Urothelium cell line (cell line): ENCODE data around the gene ANXA2.
"Not testable (repeated sequence)": the region's sequence is repeated elsewhere in the genome, so short reads cannot be mapped to it uniquely, and the experiment has no call there.

Experiments used
- DNase-seq: peaks from one replicate; pipeline ENCODE4 v3.0.0; 2011; ENCODE audit warnings: low spot score, mixed read lengths
- FAIRE-seq: peaks from 2 replicates; lab custom pipeline; 2011; peaks lifted over from hg19 to GRCh38; lab: Jason Lieb, UNC

Gene ANXA2

GRCh38 chr15:60372227-60372626 lies 25.6 kb downstream of the ANXA2 start:
- no peak for DNase-seq
- FAIRE-seq = no peak

- FAIRE-seq = peak; percentile 93
- DNase-seq = peak; percentile 94
Observed at GRCh38 chr15:60371175-60372051, 26.4 kb downstream of the ANXA2 start.

- no peak for FAIRE-seq
- DNase-seq = no peak
Observed at GRCh38 chr15:60370869-60371136, 27.0 kb downstream of the ANXA2 start.

GRCh38 chr15:60370105-60370868 lies 27.5 kb downstream of the ANXA2 start:
- DNase-seq (no peak), FAIRE-seq (no peak)

GRCh38 chr15:60369696-60370095 lies 28.1 kb downstream of the ANXA2 start:
- no peak for DNase-seq
- FAIRE-seq = no peak

- DNase-seq (no peak), FAIRE-seq (no peak)
Observed at GRCh38 chr15:60364612-60364924, 33.2 kb downstream of the ANXA2 start.

GRCh38 chr15:60363903-60364611 lies 33.7 kb downstream of the ANXA2 start:
- FAIRE-seq (no peak), DNase-seq (no peak)

GRCh38 chr15:60363087-60363549 lies 34.7 kb downstream of the ANXA2 start:
- no peak for FAIRE-seq
- DNase-seq = no peak

- FAIRE-seq (no peak), DNase-seq (no peak)
Observed at GRCh38 chr15:60362321-60363086, 35.3 kb downstream of the ANXA2 start.

- FAIRE-seq, DNase-seq: not testable (repeated sequence)
Observed at GRCh38 chr15:60359738-60360137, 38.0 kb downstream of the ANXA2 start.

GRCh38 chr15:60358935-60359682 lies 38.7 kb downstream of the ANXA2 start:
- DNase-seq = no peak
- no peak for FAIRE-seq

- FAIRE-seq (peak; percentile 65), DNase-seq (no peak)
Observed at GRCh38 chr15:60356832-60357231, 41.0 kb downstream of the ANXA2 start.

GRCh38 chr15:60355148-60355857 lies 42.5 kb downstream of the ANXA2 start:
- FAIRE-seq = no peak
- no peak for DNase-seq

- no peak for FAIRE-seq
- no peak for DNase-seq
Observed at GRCh38 chr15:60353245-60353920, 44.4 kb downstream of the ANXA2 start.

- no peak for DNase-seq
- FAIRE-seq = no peak
Observed at GRCh38 chr15:60352525-60352924, 45.3 kb downstream of the ANXA2 start.

- FAIRE-seq = no peak
- no peak for DNase-seq
Observed at GRCh38 chr15:60351066-60351465, 46.7 kb downstream of the ANXA2 start.

GRCh38 chr15:60350108-60350507 lies 47.7 kb downstream of the ANXA2 start:
- FAIRE-seq (no peak), DNase-seq (no peak)

GRCh38 chr15:60349589-60349988 lies 48.2 kb downstream of the ANXA2 start:
- DNase-seq = no peak

GRCh38 chr15:60347480-60348049 lies 50.2 kb downstream of the ANXA2 start:
- FAIRE-seq (no peak), DNase-seq (no peak)

More at GRCh38 chr15:60349589-60349988, 48.2 kb downstream of the ANXA2 start:
- no peak for FAIRE-seq
